Naive B cell (primary cell): ENCODE data around the gene GIT2. TPM values are rescaled to one million over a fixed set of nuclear protein-coding genes. Genes with fewer than 3 reads are reported as not detected.
"Not testable (repeated sequence)": the region's sequence is repeated elsewhere in the genome, so short reads cannot be mapped to it uniquely, and the experiment has no call there.

Experiments used
- ATAC-seq, 2 donors: fragments of 150-1000 bp; cut with Tn5 transposase; 2 replicates each; pipeline ENCODE4 v1.10.0; 2021; ENCODE audit warnings: low read depth in 2 of 2, mild to moderate bottlenecking in 2 of 2, moderate library complexity in 2 of 2
- DNase-seq: peaks from one replicate; pipeline ENCODE4 v3.0.0; 2022
- H3K27ac Mint-ChIP-seq, 6 donors: one replicate each; pipeline ENCODE4 v1.8.0; 2020 to 2022; ENCODE audit warnings: mild to moderate bottlenecking in 6 of 6, mixed read lengths in 6 of 6, moderate library complexity in 5 of 6, inconsistent platforms in 2 of 6
- H3K27me3 Mint-ChIP-seq, 3 donors: one replicate each; pipeline ENCODE4 v1.8.0; 2021 to 2022; ENCODE audit warnings: mixed read lengths in 3 of 3, mild to moderate bottlenecking in 1 of 3
- H3K36me3 Mint-ChIP-seq, 2 donors: one replicate each; pipeline ENCODE4 v1.8.0; 2020 to 2022; ENCODE audit warnings: mixed read lengths in 2 of 2, inconsistent platforms in 1 of 2, mild to moderate bottlenecking in 1 of 2
- H3K4me1 Mint-ChIP-seq, 3 donors: one replicate each; pipeline ENCODE4 v1.8.0; 2020 to 2022; ENCODE audit warnings: mixed read lengths in 3 of 3, inconsistent platforms in 1 of 3, mild to moderate bottlenecking in 1 of 3, moderate library complexity in 1 of 3
- H3K4me3 Mint-ChIP-seq, 8 donors: one replicate each; pipeline ENCODE4 v1.8.0; 2020 to 2022; ENCODE audit warnings: mild to moderate bottlenecking in 8 of 8, mixed read lengths in 8 of 8, moderate library complexity in 8 of 8, inconsistent platforms in 2 of 8
- H3K9me3 Mint-ChIP-seq, 7 donors: one replicate each; pipeline ENCODE4 v1.8.0; 2020 to 2022; ENCODE audit warnings: mixed read lengths in 7 of 7, mild to moderate bottlenecking in 5 of 7, inconsistent platforms in 2 of 7, moderate library complexity in 1 of 7
- polyA plus RNA-seq, 6 donors: library from polyadenylated mRNA; unstranded; fragments of 300-500 nt; fragmentation: Illumina TruSeq; gene quantifications; one replicate each; pipeline ENCODE4 v1.2.3, GENCODE V29; 2021; ENCODE audit warnings: low read depth in 6 of 6

Gene GIT2
- polyA plus RNA-seq, 6 donors from 2014 or later: 95.1 to 129 (median 101) TPM

DNA sequence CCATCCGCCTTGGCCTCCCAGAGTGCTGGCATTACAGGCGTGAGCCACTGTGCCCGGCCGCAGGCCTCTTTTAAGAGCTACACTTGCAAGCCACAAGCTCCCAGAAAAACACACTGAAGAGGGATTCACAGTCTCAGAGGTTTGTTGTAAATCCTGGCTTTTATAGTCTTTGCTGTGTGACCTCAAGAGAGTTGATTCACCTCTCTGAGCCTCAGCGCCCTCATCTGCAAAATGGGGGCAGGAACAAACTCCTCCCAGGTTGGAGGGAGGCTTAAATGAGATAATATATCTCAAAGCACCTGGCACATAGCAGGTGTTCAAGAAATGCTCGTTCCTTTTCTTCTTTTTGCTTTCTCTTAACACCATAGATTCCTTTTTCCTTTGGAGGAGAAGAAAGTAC, 100.0 kb downstream of the GIT2 start:
- no peaks in the 10 kb centered on the region for H3K36me3 Mint-ChIP-seq
- no peak overlapping the region for H3K27ac Mint-ChIP-seq
- H3K27me3 Mint-ChIP-seq: no peaks in the 10 kb centered on the region
- H3K4me1 Mint-ChIP-seq: peaks cover 24 to 43% (median 36%) of the 10 kb centered on the region in 3 donors
- ATAC-seq (no peak), DNase-seq (no peak)
- peak overlapping the region in 1 of 8 donors; percentile 58 for H3K4me3 Mint-ChIP-seq
- no peaks in the 10 kb centered on the region for H3K9me3 Mint-ChIP-seq

DNA sequence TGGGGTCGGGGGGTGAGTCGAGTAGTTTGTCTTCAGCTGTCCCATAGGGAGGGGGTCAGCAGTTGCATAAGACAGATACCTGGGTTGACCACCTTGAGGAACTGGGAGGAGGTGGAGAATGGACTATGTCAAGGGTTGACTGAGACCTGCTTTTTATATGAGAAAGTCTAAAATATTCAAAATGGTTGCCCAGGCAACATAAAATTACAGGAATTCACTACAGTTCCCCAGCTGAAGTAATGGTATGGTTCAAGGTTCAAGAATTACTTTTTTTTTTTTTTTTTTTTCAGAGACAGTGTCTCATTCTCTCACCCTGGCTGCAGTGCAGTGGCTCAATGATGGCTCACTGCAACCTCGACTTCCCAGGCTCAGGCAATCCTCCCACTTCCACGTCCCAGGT, 101.2 kb downstream of the GIT2 start:
- ATAC-seq (no peak), DNase-seq (no peak)
- no peaks in the 10 kb centered on the region for H3K27me3 Mint-ChIP-seq
- H3K4me3 Mint-ChIP-seq: no peak overlapping the region
- H3K27ac Mint-ChIP-seq: peak overlapping the region in 1 of 6 donors; percentile 47
- peaks cover 18 to 34% (median 27%) of the 10 kb centered on the region in 3 donors for H3K4me1 Mint-ChIP-seq
- no peaks in the 10 kb centered on the region for H3K9me3 Mint-ChIP-seq
- no peaks in the 10 kb centered on the region for H3K36me3 Mint-ChIP-seq

DNA sequence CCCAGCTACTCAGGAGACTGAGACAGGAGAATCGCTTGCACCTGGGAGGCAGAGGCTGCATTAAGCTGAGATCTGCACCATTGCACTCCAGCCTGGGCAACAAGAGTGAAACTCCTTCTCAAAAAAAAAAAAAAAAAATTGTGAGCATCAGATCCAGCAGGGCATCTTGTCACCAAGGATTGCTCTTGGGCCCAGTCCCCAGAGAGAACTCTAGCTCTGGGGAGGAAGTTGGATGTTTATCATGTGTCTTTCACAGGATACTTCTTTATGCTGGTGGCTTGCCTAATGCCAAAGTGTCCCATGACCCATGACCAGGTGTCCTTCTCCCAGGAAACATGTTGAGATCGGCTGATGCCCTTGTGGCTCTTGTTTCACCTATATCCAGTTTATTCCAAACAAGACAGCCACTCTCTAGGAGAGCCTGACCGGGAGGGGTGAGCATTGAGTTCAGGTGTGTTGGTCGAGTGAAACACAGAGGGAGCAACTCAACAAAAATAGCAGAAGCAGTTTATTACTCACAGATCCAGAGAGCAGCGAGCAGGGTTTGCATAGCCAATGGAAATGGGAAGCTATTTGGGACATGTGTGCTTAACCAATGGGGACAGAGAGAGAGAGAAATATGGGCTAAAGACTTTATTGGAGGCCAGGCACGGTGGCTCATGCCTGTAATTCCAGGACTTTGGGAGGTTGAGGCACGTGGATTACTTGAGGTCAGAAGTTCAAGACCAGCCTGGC, 102.7 kb downstream of the GIT2 start:
- no peaks in the 10 kb centered on the region for H3K36me3 Mint-ChIP-seq
- DNase-seq (no peak), ATAC-seq (peak in 1 of 2 donors; percentile 2)
- H3K27ac Mint-ChIP-seq: peak overlapping the region; percentile 32 to 89 (median 62)
- H3K4me3 Mint-ChIP-seq: peak overlapping the region in 6 of 8 donors; percentile 51 to 82 (median 67)
- no peaks in the 10 kb centered on the region for H3K9me3 Mint-ChIP-seq
- H3K4me1 Mint-ChIP-seq: peaks cover 30 to 45% (median 40%) of the 10 kb centered on the region in 3 donors
- no peaks in the 10 kb centered on the region for H3K27me3 Mint-ChIP-seq

DNA sequence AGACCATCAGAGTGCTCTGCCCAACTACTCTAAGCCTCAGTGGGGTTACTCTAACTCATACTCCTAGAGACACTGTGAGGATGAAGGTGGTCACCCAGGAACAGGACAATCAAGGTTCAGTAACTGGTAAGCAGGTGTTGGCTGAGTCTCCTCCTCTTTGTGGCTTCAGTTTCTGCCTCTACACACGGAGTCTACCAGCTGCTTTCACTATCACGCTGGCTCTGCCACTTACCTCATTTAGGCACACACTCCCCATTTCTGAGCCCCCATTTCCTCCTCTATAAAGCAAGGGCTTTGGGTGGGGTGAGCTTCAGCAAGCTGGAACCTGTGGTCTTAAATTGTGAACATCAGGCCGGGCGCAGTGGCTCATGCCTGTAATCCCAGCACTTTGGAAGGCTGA, 103.4 kb downstream of the GIT2 start:
- Mint-ChIP-seq H3K27ac (peak overlapping the region; percentile 49 to 93 (median 68)), H3K36me3 (no peaks in the 10 kb centered on the region), H3K27me3 (no peaks in the 10 kb centered on the region), H3K4me1 (peaks cover 37 to 51% (median 46%) of the 10 kb centered on the region in 3 donors), H3K9me3 (no peaks in the 10 kb centered on the region), H3K4me3 (peak overlapping the region; percentile 51 to 82 (median 67))
- DNase-seq (no peak), ATAC-seq (peak; percentile 70 to 79)

DNA sequence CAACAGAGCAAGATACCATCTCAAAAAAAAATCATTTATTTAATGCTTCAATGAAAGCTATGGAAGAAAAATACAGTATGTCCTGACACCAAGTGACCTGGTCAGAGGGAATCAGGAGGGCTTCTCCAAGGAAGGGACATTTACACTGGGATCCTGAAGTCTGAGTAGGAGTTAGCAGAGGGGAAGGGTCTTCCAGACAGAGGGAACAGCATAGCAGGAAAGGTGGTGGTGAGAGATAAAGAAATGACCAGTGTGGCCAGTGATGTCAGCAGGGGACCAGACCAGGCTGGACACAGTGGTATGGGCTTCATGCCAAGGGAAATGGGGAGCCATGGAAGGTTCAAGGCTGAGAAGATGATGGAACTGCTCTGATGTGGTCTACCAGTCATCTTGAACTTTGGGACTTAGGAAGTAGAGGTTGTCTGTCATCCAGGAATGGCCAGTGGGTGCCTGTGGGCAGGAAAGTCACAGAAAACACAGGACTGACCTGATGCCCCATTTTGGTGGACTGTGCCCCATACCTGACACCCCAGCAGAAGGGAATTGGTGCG, 103.9 kb downstream of the GIT2 start:
- no peak for ATAC-seq
- DNase-seq: no peak
- Mint-ChIP-seq H3K4me3 (peak overlapping the region in 7 of 8 donors; percentile 30 to 82 (median 67)), H3K4me1 (peaks cover 41 to 56% (median 51%) of the 10 kb centered on the region in 3 donors), H3K27me3 (no peaks in the 10 kb centered on the region), H3K27ac (peak overlapping the region in 5 of 6 donors; percentile 49 to 93 (median 57)), H3K36me3 (no peaks in the 10 kb centered on the region), H3K9me3 (no peaks in the 10 kb centered on the region)

DNA sequence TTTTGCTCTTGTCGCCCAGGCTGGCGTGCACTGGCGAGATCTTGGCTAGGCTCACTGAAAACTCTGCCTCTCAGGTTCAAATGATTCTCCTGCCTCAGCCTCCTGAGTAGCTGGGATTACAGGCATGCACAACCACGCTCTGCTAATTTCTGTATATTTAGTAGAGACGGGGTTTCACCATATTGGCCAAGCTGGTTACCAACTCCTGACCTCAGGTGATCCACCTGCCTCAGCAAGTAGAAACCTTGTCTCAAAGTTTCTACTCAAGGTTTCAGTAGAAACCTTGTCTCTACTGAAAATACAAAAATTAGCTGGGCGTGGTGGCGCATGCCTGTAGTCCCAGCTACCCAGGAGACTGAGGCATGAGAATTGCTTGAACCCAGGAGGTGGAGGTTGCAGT, 104.4 kb downstream of the GIT2 start:
- DNase-seq, H3K27me3 Mint-ChIP-seq, H3K36me3 Mint-ChIP-seq, ATAC-seq, H3K9me3 Mint-ChIP-seq: not testable (repeated sequence)
- Mint-ChIP-seq H3K4me3 (peak overlapping the region in 2 of 8 donors; percentile 58 to 59), H3K4me1 (peaks cover 42 to 60% (median 52%) of the 10 kb centered on the region in 3 donors), H3K27ac (peak overlapping the region in 4 of 6 donors; percentile 1 to 59 (median 54))

DNA sequence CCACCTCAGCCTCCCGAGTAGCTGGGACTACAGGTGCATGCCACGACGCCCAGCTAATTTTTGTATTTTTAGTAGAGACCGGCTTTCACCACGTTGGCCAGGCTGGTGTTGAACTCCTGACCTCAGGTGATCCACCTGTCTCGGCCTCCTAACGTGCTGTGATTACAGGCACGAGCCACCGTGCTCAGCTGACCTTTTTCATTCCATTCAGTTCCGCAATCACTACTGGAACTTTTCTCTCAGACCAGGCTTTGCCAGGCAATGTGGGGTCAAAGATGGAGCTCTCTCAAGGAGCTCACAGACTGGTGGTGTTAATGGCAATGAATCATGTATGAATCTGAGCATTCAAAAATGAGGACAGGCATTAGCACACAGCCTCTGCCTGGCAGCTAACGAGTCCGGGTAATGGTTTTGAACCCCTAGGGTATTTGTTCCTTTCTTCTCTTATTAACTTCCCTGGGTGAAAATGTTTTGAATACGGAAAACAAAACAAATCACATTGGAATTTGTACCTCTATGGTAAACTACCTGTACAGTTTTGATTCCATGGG, 105.5 kb downstream of the GIT2 start:
- Mint-ChIP-seq H3K4me1 (peaks cover 42 to 60% (median 52%) of the 10 kb centered on the region in 3 donors), H3K4me3 (no peak overlapping the region), H3K9me3 (no peaks in the 10 kb centered on the region), H3K27me3 (no peaks in the 10 kb centered on the region), H3K27ac (peak overlapping the region in 3 of 6 donors; percentile 65 to 74 (median 73)), H3K36me3 (no peaks in the 10 kb centered on the region)
- no peak for ATAC-seq
- DNase-seq: no peak

DNA sequence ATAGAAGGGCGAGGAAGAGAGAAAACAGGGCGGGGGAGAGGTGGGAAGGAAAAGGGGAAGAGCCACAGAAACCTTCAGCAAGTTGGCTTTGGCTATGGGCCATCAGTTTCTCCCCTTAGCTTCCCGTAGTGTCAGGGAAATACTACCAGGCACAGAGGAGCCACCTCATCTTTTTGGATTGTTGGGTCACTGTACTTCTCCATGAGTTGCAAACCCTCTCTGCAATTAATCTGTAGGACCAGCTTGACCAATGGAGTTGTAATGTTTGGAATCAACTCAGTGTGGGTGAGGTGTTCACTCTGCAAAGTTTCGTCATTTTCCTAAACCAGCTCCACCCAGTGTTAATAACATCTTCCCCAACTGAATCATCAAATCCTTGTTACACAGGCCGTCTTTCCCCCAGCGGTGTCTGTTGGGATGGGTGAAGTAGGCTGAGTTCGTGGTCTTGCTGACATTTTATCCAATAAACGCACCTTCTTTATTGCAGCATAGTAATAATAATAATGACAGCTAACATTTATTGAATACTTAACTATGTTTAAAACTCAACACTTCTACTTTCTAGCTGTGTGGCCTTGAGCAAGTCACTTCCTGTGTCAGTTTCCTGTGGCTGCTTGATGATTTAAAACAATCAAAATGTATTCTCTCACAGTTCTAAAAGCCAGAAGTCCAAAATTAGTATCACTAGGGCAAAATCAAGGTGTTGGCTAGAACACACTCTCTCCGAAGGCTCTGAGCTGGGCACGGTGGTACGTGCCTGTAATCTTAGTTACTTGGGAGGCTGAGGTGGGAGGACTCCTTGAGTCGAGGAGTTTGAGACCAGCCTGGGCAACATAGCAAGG, 107.8 kb downstream of the GIT2 start:
- peak overlapping the region; percentile 15 to 90 (median 81) for H3K4me3 Mint-ChIP-seq
- peak overlapping the region; percentile 82 to 97 (median 92) for H3K27ac Mint-ChIP-seq
- ATAC-seq: peak; percentile 59 to 68
- H3K27me3 Mint-ChIP-seq: no peaks in the 10 kb centered on the region
- DNase-seq: no peak
- peaks cover 42 to 56% (median 53%) of the 10 kb centered on the region in 3 donors for H3K4me1 Mint-ChIP-seq
- H3K9me3 Mint-ChIP-seq: no peaks in the 10 kb centered on the region
- H3K36me3 Mint-ChIP-seq: no peaks in the 10 kb centered on the region

DNA sequence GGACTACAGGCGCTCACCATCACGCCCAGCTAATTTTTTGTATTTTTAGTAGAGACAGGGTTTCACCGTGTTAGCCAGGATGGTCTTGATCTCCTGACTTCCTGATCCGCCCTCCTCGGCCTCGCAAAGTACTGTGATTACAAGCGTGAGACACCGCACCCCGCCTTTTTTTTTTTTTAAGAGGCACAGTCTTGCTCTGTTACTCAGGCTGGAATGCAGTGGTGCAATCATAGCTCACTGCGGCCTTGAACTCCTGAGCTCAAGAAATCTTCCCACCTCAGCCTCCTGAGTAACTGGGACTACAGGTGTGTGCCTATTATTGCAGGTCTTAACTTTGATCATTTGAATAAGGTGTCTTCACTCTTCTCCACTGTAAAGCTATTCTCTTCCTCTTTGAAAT, 110.6 kb downstream of the GIT2 start:
- Mint-ChIP-seq H3K36me3 (no peaks in the 10 kb centered on the region), H3K27me3 (no peaks in the 10 kb centered on the region), H3K4me1 (peaks cover 38 to 52% (median 45%) of the 10 kb centered on the region in 3 donors), H3K27ac (no peak overlapping the region), H3K4me3 (no peak overlapping the region), H3K9me3 (no peaks in the 10 kb centered on the region)
- no peak for ATAC-seq
- no peak for DNase-seq

DNA sequence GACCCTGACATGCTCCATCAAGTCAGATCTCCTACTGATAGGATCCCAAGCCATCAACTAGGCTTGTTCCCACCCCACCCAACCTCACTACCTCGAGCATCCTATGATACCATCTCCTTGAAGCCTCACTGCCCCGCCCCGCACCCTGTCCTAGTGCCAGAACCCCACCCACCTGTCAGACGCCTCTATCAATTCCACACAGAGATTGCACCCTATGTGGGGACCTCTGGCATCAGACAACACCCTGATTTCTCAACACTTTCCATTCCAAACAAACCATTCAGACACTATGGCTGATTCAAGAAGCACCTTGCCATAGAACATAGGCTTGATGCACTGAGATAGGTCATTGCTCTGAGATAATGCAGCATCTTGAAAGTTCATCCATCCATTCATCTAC, 112.7 kb downstream of the GIT2 start:
- Mint-ChIP-seq H3K27me3 (no peaks in the 10 kb centered on the region), H3K4me1 (peaks cover 40 to 51% (median 47%) of the 10 kb centered on the region in 3 donors), H3K27ac (peak overlapping the region in 1 of 6 donors; percentile 79), H3K36me3 (no peaks in the 10 kb centered on the region), H3K9me3 (no peaks in the 10 kb centered on the region), H3K4me3 (peak overlapping the region in 2 of 8 donors; percentile 12 to 43)
- DNase-seq (no peak), ATAC-seq (no peak)

DNA sequence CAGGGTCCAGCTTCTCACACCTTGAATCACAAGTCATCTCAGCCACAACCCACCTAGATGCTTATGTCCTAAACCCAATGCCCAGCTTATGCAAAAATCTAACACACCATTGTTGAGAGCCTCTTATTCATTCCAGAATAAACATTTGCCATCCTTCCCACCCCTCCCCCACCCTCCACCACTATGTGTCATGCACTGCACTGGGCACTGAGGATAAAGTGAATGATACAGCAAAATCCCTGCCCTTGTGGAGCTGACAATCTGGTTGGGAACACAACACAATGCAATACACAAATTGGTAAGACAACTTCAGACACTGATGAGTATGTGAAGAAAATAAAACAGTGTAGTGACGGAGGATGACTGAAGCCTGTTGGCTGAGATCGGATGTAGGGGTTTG, 114.4 kb downstream of the GIT2 start:
- H3K27me3 Mint-ChIP-seq: no peaks in the 10 kb centered on the region
- H3K27ac Mint-ChIP-seq: peak overlapping the region in 1 of 6 donors; percentile 23
- peaks cover 35 to 48% (median 48%) of the 10 kb centered on the region in 3 donors for H3K4me1 Mint-ChIP-seq
- ATAC-seq (no peak), DNase-seq (no peak)
- H3K9me3 Mint-ChIP-seq: no peaks in the 10 kb centered on the region
- no peaks in the 10 kb centered on the region for H3K36me3 Mint-ChIP-seq
- peak overlapping the region in 6 of 8 donors; percentile 9 to 98 (median 77) for H3K4me3 Mint-ChIP-seq

DNA sequence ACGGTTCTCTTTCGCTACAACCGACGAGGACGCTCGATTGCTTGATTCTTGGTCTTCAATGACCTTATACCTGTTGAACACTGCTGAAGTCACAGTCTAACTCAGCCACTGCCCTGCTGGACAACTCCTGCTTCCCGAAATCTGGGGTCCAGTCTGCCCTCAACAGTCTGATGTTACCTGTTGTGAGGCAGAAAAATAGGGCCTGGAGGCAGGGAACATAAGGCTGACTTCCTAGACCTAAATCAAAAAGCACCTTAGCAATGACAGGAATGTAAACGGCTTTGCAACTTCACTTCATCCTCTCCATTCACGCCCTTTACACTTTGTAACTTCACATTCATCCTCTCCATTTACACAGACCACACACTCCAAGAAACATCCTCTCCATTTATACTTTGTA, 115.2 kb downstream of the GIT2 start:
- Mint-ChIP-seq H3K9me3 (no peaks in the 10 kb centered on the region), H3K27me3 (no peaks in the 10 kb centered on the region), H3K4me3 (peak overlapping the region; percentile 63 to 98 (median 90)), H3K36me3 (no peaks in the 10 kb centered on the region), H3K4me1 (peaks cover 41 to 56% (median 55%) of the 10 kb centered on the region in 3 donors), H3K27ac (peak overlapping the region; percentile 14 to 99 (median 92))
- no peak for ATAC-seq
- no peak for DNase-seq
